Heart right ventricle (tissue), 16 donors: Measurements from ENCODE around the gene TMEM53. TPM values are rescaled to one million over a fixed set of nuclear protein-coding genes. Genes with fewer than 3 reads are reported as not detected.

Source experiments
- ATAC-seq, 8 donors: fragments of 200-7000 bp; cut with Tn5 transposase; one replicate each; pipeline ENCODE4 v1.9.1; 2020; ENCODE audit warnings: mild to moderate bottlenecking in 8 of 8, moderate library complexity in 8 of 8, moderate number of reproducible peaks in 1 of 8
- DNase-seq, 2 donors: peaks; one replicate each; pipeline ENCODE4 v3.0.0-alpha.2; 2020
- H3K27ac ChIP-seq, 10 donors: fragments of 200-600 bp; sonication (generic) in 2 of 10; one replicate each; pipeline versions ENCODE4 v1.5.0 to v1.8.0; 2020 to 2022; ENCODE audit warnings: mild to moderate bottlenecking in 3 of 10
- H3K27me3 ChIP-seq, 7 donors: fragments of 200-600 bp; one replicate each; pipeline ENCODE4 v1.8.0; 2021 to 2022; ENCODE audit warnings: mild to moderate bottlenecking in 2 of 7
- H3K36me3 ChIP-seq, 9 donors: fragments of 200-600 bp; sonication (generic) in 1 of 9; one replicate each; pipeline versions ENCODE4 v1.5.0 to v1.8.0; 2020 to 2022; ENCODE audit warnings: mild to moderate bottlenecking in 2 of 9
- H3K4me1 ChIP-seq, 9 donors: fragments of 200-600 bp; sonication (generic) in 1 of 9; one replicate each; pipeline versions ENCODE4 v1.5.0 to v1.8.0; 2020 to 2022; ENCODE audit warnings: mild to moderate bottlenecking in 4 of 9
- H3K4me3 ChIP-seq, 10 donors: fragments of 200-600 bp; sonication (generic) in 2 of 10; one replicate each; pipeline versions ENCODE4 v1.5.0 to v1.8.0; 2020 to 2022; ENCODE audit warnings: mild to moderate bottlenecking in 7 of 10, moderate library complexity in 2 of 10
- H3K9me3 ChIP-seq, 11 donors: fragments of 200-600 bp in 10 of 11; sonication (generic) in 2 of 11; one replicate each; pipeline versions ENCODE4 v1.5.0 to v1.8.0; 2013 to 2022; ENCODE audit warnings: mild to moderate bottlenecking in 2 of 11, control low read depth in 1 of 11, moderate library complexity in 1 of 11
- WGBS, 2 donors: extraction: QIAGEN DNeasy Blood & Tissue Kit; methylation state at CpG; one replicate each; pipeline ENCODE4 v1.1.7; 2013; ENCODE audit warnings: inconsistent platforms in 1 of 2; 5-methylcytosine and 5-hydroxymethylcytosine counted together
- intact Hi-C, 10 donors: fragments of 100-400 bp; cut with DNase I; formaldehyde crosslinking; loops; one replicate each; pipeline versions ENCODE4 v1.11.1 to v1.14.2; 2022
- polyA plus RNA-seq, 2 donors: library from polyadenylated mRNA; stranded (reverse); fragments of 200-250 nt; gene quantifications; one replicate each; pipeline ENCODE4 v1.2.3, GENCODE V29; 2013
- total RNA-seq, 10 donors: library from RNA; stranded (reverse); fragmentation: NEBNext Ultra II Directional in 3 of 10; extraction: Animal tissue kit (Norgen Biotek cat#: 25700) in 3 of 10; gene quantifications; one replicate each; pipeline versions ENCODE4 v1.2.1 to v1.2.4, GENCODE V29; 2021 to 2023
- TF ChIP-seq, protein P1 (sequence below), 9 donors: fragments of 200-600 bp; sonication (generic) in 2 of 9; IDR thresholded peaks; one replicate each; pipeline versions ENCODE4 v1.5.0 to v1.8.0; 2021 to 2022; ENCODE audit warnings: antibody characterized with exemption in 9 of 9, mild to moderate bottlenecking in 5 of 9, moderate library complexity in 1 of 9
- donor health status: Arrhythmogenic right ventricular cardiomyopathy.
- donor health status: ischemic (EF 13 %, LVEDD 7.1; RV severe dilation, severe dysfunction).
- donor health status: healthy with polysubstance abuse.
- donor health status: DM: no; HTN: yes; CAD: no.
- donor health status: DM: no; HTN: no; CAD: no.
- donor health status: ischemic (EF 25% LVEDD 6.9; RV normal size, moderate dysfunction).
- donor health status: ischemic (EF 25% LVEDD 5.7; RV mildly dilated, moderate dysfunction).
- donor health status: healthy.
- donor health status: DM: yes; HTN: yes; CAD: no.
- donor health status: Ischemic cardiomyopathy.
- donor health status: ischemic (EF 35%, LVEDD 5.7; RV mildly dilated, moderate dysfunction).
- donor health status: nonischemic (EF 11% LVEDD 7.7; RV severe dilation, severe dysfunction).
- donor health status: DM: yes; HTN: yes; CAD: no.
- donor health status: PGD.
- donor health status: ischemic (EF 29% LVEDD 5.4; RV normal size, mild dysfunction).
- donor health status: nonischemic (EF 23%, LVEDD 6.1; RV moderate dilation, normal function).

TMEM53 gene
- total and polyA plus RNA-seq, 12 donors: 6.6 to 21.0 (median 12.2) TPM

DNA sequence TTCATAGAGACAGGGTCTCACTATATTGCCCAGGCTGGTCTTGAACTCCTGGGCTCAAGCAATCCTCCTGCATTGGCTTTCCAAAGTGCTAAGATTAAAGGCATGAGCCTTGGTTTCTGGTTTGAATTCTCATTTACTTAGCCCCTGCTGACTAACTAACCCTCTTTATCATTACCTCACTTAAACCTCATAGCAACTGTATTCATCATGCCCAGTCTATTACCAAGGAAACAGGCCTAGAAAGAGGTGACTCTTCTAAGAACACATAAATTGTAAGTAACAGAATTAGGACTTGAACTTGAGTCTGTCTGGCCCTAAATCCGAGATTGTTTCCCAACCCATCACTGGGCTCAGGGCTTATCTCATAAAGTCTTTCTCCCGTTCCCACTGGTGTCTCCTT is 44.2 kb downstream of the TMEM53 start:
- H3K4me1 ChIP-seq: peaks cover 0 to 34% (median 25%) of the 10 kb centered on the region in 9 donors
- no peaks in the 10 kb centered on the region for H3K9me3 ChIP-seq
- ATAC-seq: no peak
- no peak for DNase-seq
- no peak overlapping the region for H3K4me3 ChIP-seq
- H3K27ac ChIP-seq: no peak overlapping the region
- intact Hi-C loops: loop anchor here in 1 of 10 donors (5.0 to 10.0 kb wide), 2 partner anchors 42 to 415 kb away; partner anchors contain the start of genes ARMH1, DMAP1 and TMEM53
- WGBS, 2 donors: 94 to 96% methylated on average over 2 of the region's 2 CpGs
- TF ChIP-seq, protein P1, sequence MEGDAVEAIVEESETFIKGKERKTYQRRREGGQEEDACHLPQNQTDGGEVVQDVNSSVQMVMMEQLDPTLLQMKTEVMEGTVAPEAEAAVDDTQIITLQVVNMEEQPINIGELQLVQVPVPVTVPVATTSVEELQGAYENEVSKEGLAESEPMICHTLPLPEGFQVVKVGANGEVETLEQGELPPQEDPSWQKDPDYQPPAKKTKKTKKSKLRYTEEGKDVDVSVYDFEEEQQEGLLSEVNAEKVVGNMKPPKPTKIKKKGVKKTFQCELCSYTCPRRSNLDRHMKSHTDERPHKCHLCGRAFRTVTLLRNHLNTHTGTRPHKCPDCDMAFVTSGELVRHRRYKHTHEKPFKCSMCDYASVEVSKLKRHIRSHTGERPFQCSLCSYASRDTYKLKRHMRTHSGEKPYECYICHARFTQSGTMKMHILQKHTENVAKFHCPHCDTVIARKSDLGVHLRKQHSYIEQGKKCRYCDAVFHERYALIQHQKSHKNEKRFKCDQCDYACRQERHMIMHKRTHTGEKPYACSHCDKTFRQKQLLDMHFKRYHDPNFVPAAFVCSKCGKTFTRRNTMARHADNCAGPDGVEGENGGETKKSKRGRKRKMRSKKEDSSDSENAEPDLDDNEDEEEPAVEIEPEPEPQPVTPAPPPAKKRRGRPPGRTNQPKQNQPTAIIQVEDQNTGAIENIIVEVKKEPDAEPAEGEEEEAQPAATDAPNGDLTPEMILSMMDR (IDR thresholded peaks at IDR 0.05): no peak
- H3K27me3 ChIP-seq: no peaks in the 10 kb centered on the region
- H3K36me3 ChIP-seq: peaks cover 0 to 22% (median 4%) of the 10 kb centered on the region in 9 donors

DNA sequence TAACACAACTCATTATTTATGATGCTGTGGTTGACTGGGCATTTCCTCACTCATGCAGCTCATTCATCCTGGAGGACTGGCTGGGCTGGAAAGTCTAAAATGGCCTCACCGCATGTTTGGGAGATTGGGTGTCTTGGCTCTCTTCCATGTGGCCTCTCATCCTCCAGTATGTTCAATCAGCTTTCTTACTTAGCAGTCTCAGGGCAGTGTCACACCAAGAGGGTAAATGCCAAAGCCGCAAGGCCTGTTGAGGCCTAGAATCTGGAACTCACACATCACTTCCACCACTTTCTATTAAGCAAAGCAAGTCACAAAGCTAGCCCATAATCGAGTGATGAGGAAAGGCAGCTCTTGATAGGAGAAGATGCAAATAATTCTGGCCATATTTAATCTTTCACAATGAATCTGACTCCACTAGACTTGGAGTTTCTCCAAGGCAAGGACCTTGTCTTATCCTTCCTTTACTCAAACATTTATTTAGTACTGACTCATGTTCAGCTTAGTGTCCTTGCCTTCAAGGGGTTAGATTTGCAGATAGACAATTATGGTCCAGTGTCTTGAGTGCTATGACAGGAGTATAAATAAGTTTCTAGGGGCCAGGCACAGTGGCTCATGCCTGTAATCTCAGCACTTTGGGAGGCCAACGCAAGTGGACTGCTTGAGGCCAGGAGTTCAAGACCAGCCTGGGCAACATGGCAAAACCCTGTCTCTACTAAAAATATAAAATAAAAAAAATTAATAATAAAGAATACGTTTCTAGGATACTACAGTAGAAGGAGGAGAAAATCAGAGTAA is 45.1 kb downstream of the TMEM53 start:
- 83 to 92% methylated on average over 5 of the region's 5 CpGs for WGBS, 2 donors
- intact Hi-C loops: no loop called here
- no peak overlapping the region for H3K27ac ChIP-seq

GRCh38 chr1:44625348-44625747 is 48.9 kb downstream of the TMEM53 start:
- no peaks in the 10 kb centered on the region for H3K4me1 ChIP-seq
- H3K27me3 ChIP-seq: no peaks in the 10 kb centered on the region
- H3K36me3 ChIP-seq: no peaks in the 10 kb centered on the region
- intact Hi-C loops: no loop called here
- DNase-seq (no peak), ATAC-seq (no peak)
- WGBS, 2 donors: 89 to 91% methylated on average over 7 of the region's 7 CpGs
- H3K27ac ChIP-seq: no peak overlapping the region
- TF ChIP-seq, protein P1 (IDR thresholded peaks at IDR 0.05): no peak
- no peak overlapping the region for H3K4me3 ChIP-seq
- H3K9me3 ChIP-seq: no peaks in the 10 kb centered on the region

More for the DNA sequence above, 45.1 kb downstream of the TMEM53 start:
- no peak overlapping the region for H3K4me3 ChIP-seq
- peaks cover 0 to 14% (median 0%) of the 10 kb centered on the region in 9 donors for H3K36me3 ChIP-seq
- H3K9me3 ChIP-seq: no peaks in the 10 kb centered on the region
- TF ChIP-seq, protein P1 (IDR thresholded peaks at IDR 0.05): no peak
- ATAC-seq (no peak), DNase-seq (no peak)
- no peaks in the 10 kb centered on the region for H3K27me3 ChIP-seq
- H3K4me1 ChIP-seq: peaks cover 0 to 25% (median 22%) of the 10 kb centered on the region in 9 donors

- no peak for DNase-seq
- no peaks in the 10 kb centered on the region for H3K4me1 ChIP-seq
- TF ChIP-seq, protein P1 (IDR thresholded peaks at IDR 0.05): no peak
- H3K27me3 ChIP-seq: no peaks in the 10 kb centered on the region
- ATAC-seq: no peak
- no peak overlapping the region for H3K4me3 ChIP-seq
- intact Hi-C loops: no loop called here
- no peak overlapping the region for H3K27ac ChIP-seq
- no peaks in the 10 kb centered on the region for H3K9me3 ChIP-seq
- 85 to 88% methylated on average over 12 of the region's 12 CpGs for WGBS, 2 donors
- no peaks in the 10 kb centered on the region for H3K36me3 ChIP-seq
Measured at GRCh38 chr1:44624268-44624901, 49.9 kb downstream of the TMEM53 start.
